ENCODE results near the gene WNT3A. TPM values are rescaled to one million over a fixed set of nuclear protein-coding genes. Genes with fewer than 3 reads are reported as not detected.

WNT3A gene
- polyA plus RNA-seq, 3 donors, result not detected

DNA sequence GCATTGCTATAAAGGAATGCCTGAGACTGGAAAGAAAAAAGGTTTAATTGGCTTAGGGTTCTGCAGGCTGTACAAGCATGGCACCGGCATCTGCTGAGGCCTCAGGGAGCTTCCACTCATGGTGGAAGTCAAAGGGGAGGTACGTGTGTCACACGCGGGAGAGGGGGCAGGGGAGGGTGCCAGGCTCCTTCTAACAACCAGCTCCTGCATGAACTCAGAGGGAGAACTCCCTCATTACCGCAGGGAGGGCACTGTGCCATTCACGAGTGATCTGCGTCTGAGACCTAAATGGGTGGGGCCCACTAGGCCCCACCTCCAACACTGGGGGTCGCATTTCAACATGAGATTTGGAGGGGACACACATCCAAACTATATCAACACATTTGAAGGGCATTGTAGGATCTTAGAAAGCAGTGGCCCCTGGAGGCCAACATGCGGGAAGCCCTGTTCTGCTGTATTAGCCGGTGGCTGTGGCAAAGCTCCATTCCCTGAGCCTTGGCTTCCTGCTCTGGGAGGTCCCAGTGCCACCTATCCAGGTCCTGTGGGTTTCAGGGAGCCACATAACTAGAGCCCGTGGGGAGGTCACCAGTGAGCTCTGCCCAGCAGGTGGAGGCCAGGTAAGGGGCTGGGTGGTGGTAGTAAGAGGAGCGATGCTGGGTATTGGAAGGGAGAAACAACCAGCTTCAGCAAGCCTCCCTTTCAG lies 10.0 kb downstream of the WNT3A start:
- Mint-ChIP-seq H3K27me3 (ENCODE audit: low read depth in 3 of 3) (peaks cover 2 to 3% (median 2%) of the 10 kb centered on the region in 3 donors), H3K9me3 (no peaks in the 10 kb centered on the region), H3K4me3 (no peak overlapping the region), H3K36me3 (no peaks in the 10 kb centered on the region), H3K27ac (peak overlapping the region in 1 of 7 donors; percentile 38), H3K4me1 (no peaks in the 10 kb centered on the region)
- H3K79me2 ChIP-seq (ENCODE audit: insufficient read depth, low read length), result no peaks in the 10 kb centered on the region
- H3K4me3 ChIP-seq (replicated peaks in 1 of 3; ENCODE audit: low read depth in 2 of 3, low read length in 3 of 3), result no peak overlapping the region
- 97% methylated on average over 2 of the region's 12 CpGs for WGBS (ENCODE audit: insufficient coverage)
- H3K27ac ChIP-seq (ENCODE audit: low read depth in 1 of 2, low read length in 2 of 2), result no peak overlapping the region
- DNase-seq, result no peak
- H2AFZ ChIP-seq (ENCODE audit: insufficient read depth, low read depth, low read length, poor library complexity, severe bottlenecking), result no peak overlapping the region
- no peaks in the 10 kb centered on the region for H3K36me3 ChIP-seq (replicated peaks in 1 of 2; ENCODE audit: control insufficient read depth in 1 of 2, insufficient read depth in 2 of 2, low read length in 2 of 2)
- no peak overlapping the region for H3K4me2 ChIP-seq (replicated peaks; ENCODE audit: extremely low read depth, low read length, poor library complexity, severe bottlenecking)
- H3K9me3 ChIP-seq (replicated peaks in 1 of 2; ENCODE audit: control insufficient read depth in 1 of 2, insufficient read depth in 1 of 2, low read length in 2 of 2), result no peaks in the 10 kb centered on the region
- intact Hi-C loops (cut with micrococcal nuclease), result no loop called here
- no peaks in the 10 kb centered on the region for H4K20me1 ChIP-seq (ENCODE audit: insufficient read depth, low read length)
- H3K27me3 ChIP-seq (ENCODE audit: control insufficient read depth in 2 of 2, insufficient read depth in 2 of 2, low read length in 2 of 2), result no peaks in the 10 kb centered on the region
- H3K9ac ChIP-seq (ENCODE audit: insufficient read depth, low read length, poor library complexity, severe bottlenecking), result no peak overlapping the region
- no peaks in the 10 kb centered on the region for H3K4me1 ChIP-seq (ENCODE audit: control insufficient read depth in 1 of 2, insufficient read depth in 2 of 2, low read length in 2 of 2)
- TF ChIP-seq, protein P1, sequence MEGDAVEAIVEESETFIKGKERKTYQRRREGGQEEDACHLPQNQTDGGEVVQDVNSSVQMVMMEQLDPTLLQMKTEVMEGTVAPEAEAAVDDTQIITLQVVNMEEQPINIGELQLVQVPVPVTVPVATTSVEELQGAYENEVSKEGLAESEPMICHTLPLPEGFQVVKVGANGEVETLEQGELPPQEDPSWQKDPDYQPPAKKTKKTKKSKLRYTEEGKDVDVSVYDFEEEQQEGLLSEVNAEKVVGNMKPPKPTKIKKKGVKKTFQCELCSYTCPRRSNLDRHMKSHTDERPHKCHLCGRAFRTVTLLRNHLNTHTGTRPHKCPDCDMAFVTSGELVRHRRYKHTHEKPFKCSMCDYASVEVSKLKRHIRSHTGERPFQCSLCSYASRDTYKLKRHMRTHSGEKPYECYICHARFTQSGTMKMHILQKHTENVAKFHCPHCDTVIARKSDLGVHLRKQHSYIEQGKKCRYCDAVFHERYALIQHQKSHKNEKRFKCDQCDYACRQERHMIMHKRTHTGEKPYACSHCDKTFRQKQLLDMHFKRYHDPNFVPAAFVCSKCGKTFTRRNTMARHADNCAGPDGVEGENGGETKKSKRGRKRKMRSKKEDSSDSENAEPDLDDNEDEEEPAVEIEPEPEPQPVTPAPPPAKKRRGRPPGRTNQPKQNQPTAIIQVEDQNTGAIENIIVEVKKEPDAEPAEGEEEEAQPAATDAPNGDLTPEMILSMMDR (IDR thresholded peaks at IDR 0.05), result no peak

DNA sequence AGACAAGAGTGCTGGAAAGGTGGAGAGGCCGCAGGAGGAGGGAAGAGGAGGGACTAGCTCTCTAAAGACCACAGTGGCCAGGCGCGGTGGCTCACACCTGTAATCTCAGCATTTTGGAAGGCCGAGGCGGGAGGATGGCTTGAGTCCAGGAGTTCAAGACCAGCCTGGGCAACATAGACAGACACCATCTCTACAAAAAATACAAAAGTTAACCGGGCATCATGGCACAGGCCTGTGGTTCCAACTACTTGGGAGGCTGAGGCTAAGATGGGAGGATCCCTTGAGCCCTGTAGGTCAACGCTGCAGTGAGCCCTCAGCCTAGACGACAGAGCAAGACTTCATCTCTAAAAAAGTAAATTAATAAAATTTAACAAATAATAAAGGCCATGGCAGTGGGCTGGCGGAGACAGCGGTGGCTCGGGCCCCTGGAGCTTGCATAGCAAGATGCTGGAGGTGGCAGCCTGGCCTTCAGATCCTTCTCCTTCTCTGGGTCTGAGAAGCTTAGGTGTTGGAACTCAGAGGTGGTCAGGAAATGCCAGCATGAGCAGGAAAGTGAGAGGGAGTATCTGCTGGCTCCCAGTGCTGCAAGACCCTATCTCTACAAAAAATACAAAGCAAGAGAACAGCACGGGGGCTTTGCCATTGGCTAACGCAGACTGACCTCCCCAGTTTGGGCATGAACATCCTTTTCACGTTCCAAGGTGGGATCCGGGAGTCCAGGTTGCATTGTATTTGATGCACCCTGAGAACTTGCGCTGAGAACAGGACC lies 10.7 kb downstream of the WNT3A start:
- Mint-ChIP-seq H3K4me3 (no peak overlapping the region), H3K9me3 (peaks cover 0 to 2% (median 0%) of the 10 kb centered on the region in 7 donors), H3K36me3 (no peaks in the 10 kb centered on the region), H3K4me1 (no peaks in the 10 kb centered on the region), H3K27me3 (ENCODE audit: low read depth in 3 of 3) (peaks cover 0 to 3% (median 2%) of the 10 kb centered on the region in 3 donors), H3K27ac (no peak overlapping the region)
- H2AFZ ChIP-seq (ENCODE audit: insufficient read depth, low read depth, low read length, poor library complexity, severe bottlenecking), result no peak overlapping the region
- intact Hi-C loops (cut with micrococcal nuclease), result no loop called here
- no peak overlapping the region for H3K27ac ChIP-seq (ENCODE audit: low read depth in 1 of 2, low read length in 2 of 2)
- WGBS (ENCODE audit: insufficient coverage), result 94% methylated on average over 5 of the region's 16 CpGs
- H4K20me1 ChIP-seq (ENCODE audit: insufficient read depth, low read length), result no peaks in the 10 kb centered on the region
- TF ChIP-seq, protein P1 (IDR thresholded peaks at IDR 0.05), result no peak
- no peaks in the 10 kb centered on the region for H3K36me3 ChIP-seq (replicated peaks in 1 of 2; ENCODE audit: control insufficient read depth in 1 of 2, insufficient read depth in 2 of 2, low read length in 2 of 2)
- H3K4me1 ChIP-seq (ENCODE audit: control insufficient read depth in 1 of 2, insufficient read depth in 2 of 2, low read length in 2 of 2), result no peaks in the 10 kb centered on the region
- no peaks in the 10 kb centered on the region for H3K9me3 ChIP-seq (replicated peaks in 1 of 2; ENCODE audit: control insufficient read depth in 1 of 2, insufficient read depth in 1 of 2, low read length in 2 of 2)
- no peak overlapping the region for H3K9ac ChIP-seq (ENCODE audit: insufficient read depth, low read length, poor library complexity, severe bottlenecking)
- H3K27me3 ChIP-seq (ENCODE audit: control insufficient read depth in 2 of 2, insufficient read depth in 2 of 2, low read length in 2 of 2), result no peaks in the 10 kb centered on the region
- H3K4me3 ChIP-seq (replicated peaks in 1 of 3; ENCODE audit: low read depth in 2 of 3, low read length in 3 of 3), result no peak overlapping the region
- no peak overlapping the region for H3K4me2 ChIP-seq (replicated peaks; ENCODE audit: extremely low read depth, low read length, poor library complexity, severe bottlenecking)
- no peaks in the 10 kb centered on the region for H3K79me2 ChIP-seq (ENCODE audit: insufficient read depth, low read length)
- no peak for DNase-seq
